GM13977 (cell line): ENCODE results near the gene BCAS3.
"Not testable (repeated sequence)": the region's sequence is repeated elsewhere in the genome, so short reads cannot be mapped to it uniquely, and the experiment has no call there.

Experiments used
- DNase-seq: peaks from one replicate; pipeline ENCODE4 v3.0.0; 2012; ENCODE audit warnings: low spot score
- CTCF ChIP-seq: IDR thresholded peaks from 2 replicates; pipeline ENCODE4 v1.5.1; 2012; ENCODE audit warnings: mild to moderate bottlenecking, control low read depth; ENCODE audit not compliant: insufficient read depth; ENCODE audit errors: extremely low read depth, missing control alignments
- in situ Hi-C: fragments of 300-500 bp; cut with MboI; formaldehyde crosslinking; loops from one replicate; pipeline ENCODE4 v1.12.0; 2022; ENCODE audit warnings: low sequenced_read_pairs, low pct_unique_long_range_greater_than_20kb, mixed read lengths, inconsistent platforms; ENCODE audit not compliant: unreplicated experiment

BCAS3 gene

GRCh38 chr17:61002316-61002736 is 324.7 kb downstream of the BCAS3 start:
- peak; percentile 53 for TF ChIP-seq CTCF
- in situ Hi-C loops, result no loop called here
- no peak for DNase-seq

GRCh38 chr17:61005358-61005757 is 327.7 kb downstream of the BCAS3 start:
- in situ Hi-C loops, result no loop called here
- no peak for DNase-seq
- TF ChIP-seq CTCF, result no peak

GRCh38 chr17:61005958-61006357 is 328.3 kb downstream of the BCAS3 start:
- DNase-seq, in situ Hi-C loops: not testable (repeated sequence)

- no peak for TF ChIP-seq CTCF
- no peak for DNase-seq
- in situ Hi-C loops, result no loop called here
Measured at GRCh38 chr17:61007980-61008379, 330.3 kb downstream of the BCAS3 start.

- DNase-seq, result no peak
- no peak for TF ChIP-seq CTCF
- in situ Hi-C loops, result no loop called here
Measured at GRCh38 chr17:61009663-61010062, 332.0 kb downstream of the BCAS3 start.

GRCh38 chr17:61010661-61011170 is 333.1 kb downstream of the BCAS3 start:
- no peak for TF ChIP-seq CTCF
- in situ Hi-C loops, result no loop called here
- DNase-seq, result no peak

- DNase-seq, result no peak
- TF ChIP-seq CTCF, result no peak
- in situ Hi-C loops, result no loop called here
Measured at GRCh38 chr17:61011251-61011650, 333.6 kb downstream of the BCAS3 start.
